GM10248 (cell line): ENCODE measurements around the gene ZC2HC1B.

Experiments used
- CTCF ChIA-PET: fragments of 300-600 bp; sonication (Branson Sonifier 250); formaldehyde crosslinking; extraction: SDS; loops from one replicate; lab custom pipeline; 2021; ENCODE audit warnings: antibody characterized with exemption; lab: Yijun Ruan, JAX
- POLR2A ChIA-PET: fragments of 350-650 bp; sonication (Branson Sonifier 250); formaldehyde crosslinking; extraction: SDS; loops from one replicate; lab custom pipeline; 2020; ENCODE audit warnings: antibody characterized with exemption; lab: Yijun Ruan, JAX
- DNase-seq: peaks from one replicate; pipeline ENCODE4 v3.0.0; 2012; ENCODE audit errors: extremely low spot score
- CTCF ChIP-seq: IDR thresholded peaks from 2 replicates; pipeline ENCODE4 v1.5.1; 2012; ENCODE audit warnings: mild to moderate bottlenecking, low read depth; ENCODE audit errors: extremely low read depth, missing control alignments, control extremely low read depth

Gene ZC2HC1B

GRCh38 chr6:143957679-143958274, 93.5 kb downstream of the ZC2HC1B start:
- no peak for TF ChIP-seq CTCF
- POLR2A ChIA-PET = no interaction called here

GRCh38 chr6:143958839-143959399, 94.6 kb downstream of the ZC2HC1B start:
- ChIA-PET CTCF (interaction anchor here (0.8 to 2.6 kb wide), 5 partner anchors 13 to 19 kb away, joined by 3 to 12 read pairs (median 4); no protein-coding TSS in a partner anchor), POLR2A (no interaction called here)
- TF ChIP-seq CTCF = no peak
- DNase-seq = no peak

More at GRCh38 chr6:143957679-143958274, 93.5 kb downstream of the ZC2HC1B start:
- no peak for DNase-seq
- CTCF ChIA-PET = interaction anchor here (1.0 to 3.6 kb wide), 4 partner anchors 13 to 18 kb away, joined by 4 to 12 read pairs (median 12); no protein-coding TSS in a partner anchor

- ChIA-PET POLR2A (no interaction called here), CTCF (interaction anchor here (1.2 to 2.6 kb wide), 3 partner anchors 17 to 20 kb away, joined by 3 to 12 read pairs (median 5); no protein-coding TSS in a partner anchor)
- DNase-seq = no peak
- TF ChIP-seq CTCF = no peak
Measured at GRCh38 chr6:143959927-143960326, 95.7 kb downstream of the ZC2HC1B start.

- TF ChIP-seq CTCF = no peak
- DNase-seq = no peak
- ChIA-PET POLR2A (no interaction called here), CTCF (interaction anchor here (1.2 kb wide), 1 partner anchor 21 kb away, joined by 7 read pairs; no protein-coding TSS in a partner anchor)
Measured at GRCh38 chr6:143961066-143961465, 96.8 kb downstream of the ZC2HC1B start.

- POLR2A ChIA-PET = no interaction called here
- DNase-seq = no peak
- CTCF ChIA-PET = interaction anchor here (1.2 to 1.4 kb wide), 2 partner anchors 9 to 22 kb away, joined by 3 to 7 read pairs; no protein-coding TSS in a partner anchor
- no peak for TF ChIP-seq CTCF
Measured at GRCh38 chr6:143961886-143962878, 97.9 kb downstream of the ZC2HC1B start.

- TF ChIP-seq CTCF = no peak
- CTCF ChIA-PET = interaction anchor here (0.7 to 1.4 kb wide), 3 partner anchors 10 to 24 kb away, joined by 3 read pairs; no protein-coding TSS in a partner anchor
- DNase-seq = no peak
- POLR2A ChIA-PET = no interaction called here
Measured at GRCh38 chr6:143963158-143963919, 99.1 kb downstream of the ZC2HC1B start.
